Cardiac muscle cell (in vitro differentiated cells and primary cell): Measurements from ENCODE around the gene FHL1. TPM values are rescaled to one million over a fixed set of nuclear protein-coding genes. Genes with fewer than 3 reads are reported as not detected.
"Not testable (repeated sequence)": the region's sequence is repeated elsewhere in the genome, so short reads cannot be mapped to it uniquely, and the experiment has no call there.

Experiments used
- DNase-seq, 2 donors: peaks; one replicate each; pipeline versions ENCODE4 v3.0.0 to v3.0.0-alpha.2; 2010 to 2017; ENCODE audit warnings: low read depth in 1 of 2, low spot score in 1 of 2
- H3K27ac ChIP-seq: fragments of 200-600 bp; sonication (generic); 2 replicates; pipeline ENCODE4 v1.5.1; 2016
- H3K27me3 ChIP-seq: fragments of 200-600 bp; sonication (generic); 2 replicates; pipeline ENCODE4 v1.6.0; 2016; ENCODE audit warnings: control low read depth
- H3K36me3 ChIP-seq: fragments of 200-600 bp; sonication (generic); 2 replicates; pipeline ENCODE4 v1.5.1; 2016; ENCODE audit warnings: control low read depth
- H3K4me1 ChIP-seq: fragments of 200-600 bp; sonication (generic); 2 replicates; pipeline ENCODE4 v1.8.1; 2017; ENCODE audit warnings: low read depth, mild to moderate bottlenecking, mixed run types
- H3K4me3 ChIP-seq: fragments of 200-600 bp; sonication (generic); 2 replicates; pipeline ENCODE4 v1.5.1; 2016; ENCODE audit warnings: mild to moderate bottlenecking
- H3K9me3 ChIP-seq: fragments of 200-600 bp; sonication (generic); 2 replicates; pipeline ENCODE4 v1.5.1; 2017; ENCODE audit warnings: low read depth, mild to moderate bottlenecking, control low read depth
- CTCF ChIP-seq: IDR thresholded peaks from 2 replicates; pipeline ENCODE4 v1.5.1; 2012; ENCODE audit warnings: low read depth, mild to moderate bottlenecking, low read length
- polyA plus RNA-seq: library from polyadenylated mRNA; unstranded; fragments of >200 nt; fragmentation: Nextera tagmentation; extraction: Ambion mirVana; gene quantifications from 2 replicates; pipeline ENCODE4 v1.2.1, GENCODE V29; 2016
- total RNA-seq: library from RNA; depleted of rRNA; stranded (reverse); fragments of >200 nt; gene quantifications from 2 replicates; pipeline ENCODE4 v1.2.3, GENCODE V29; 2016

Gene FHL1
- total and polyA plus RNA-seq, 2 experiments from 2014 or later = 23.5 to 38.9 TPM

DNA sequence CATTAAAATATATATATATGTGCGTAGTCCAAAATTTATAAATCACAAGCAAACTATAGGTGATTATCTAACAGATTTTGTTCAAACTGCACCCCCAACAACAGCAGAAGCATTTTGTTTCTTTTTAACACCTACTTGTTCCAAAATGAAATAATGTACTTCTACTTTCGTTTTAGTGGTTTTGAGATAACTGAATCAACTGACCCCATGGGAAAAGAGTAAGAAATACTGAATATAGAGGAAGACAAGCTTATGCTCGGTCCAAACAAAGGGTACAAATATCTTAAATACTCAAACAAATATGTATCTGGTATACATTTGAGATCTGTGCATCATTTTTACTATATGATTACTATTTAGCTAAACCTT is 81.5 kb downstream of the FHL1 start:
- no peak for DNase-seq
- Histone ChIP-seq H3K4me1 (no peaks in the 10 kb centered on the region), H3K36me3 (no peaks in the 10 kb centered on the region), H3K9me3 (no peaks in the 10 kb centered on the region), H3K4me3 (no peak overlapping the region), H3K27me3 (no peaks in the 10 kb centered on the region), H3K27ac (no peak overlapping the region)
- no peak for TF ChIP-seq CTCF

DNA sequence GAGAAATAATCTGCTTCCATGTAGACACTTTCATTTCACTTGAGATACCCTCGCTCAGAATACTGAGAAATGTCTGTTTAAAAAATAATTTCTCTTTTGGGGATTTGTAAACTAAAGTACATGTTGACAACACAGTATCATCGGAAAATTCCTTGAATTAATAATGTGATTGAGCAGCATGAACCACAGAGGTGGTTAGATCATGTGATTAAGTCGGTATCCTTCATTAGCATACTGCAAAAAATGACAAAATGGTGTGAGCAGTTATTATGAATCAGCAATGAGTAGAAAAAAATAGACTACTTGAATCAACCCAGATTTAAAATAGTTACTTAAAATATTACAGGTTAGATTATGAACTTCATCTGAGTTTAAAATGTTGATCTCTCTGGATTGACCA is 89.7 kb downstream of the FHL1 start:
- no peak overlapping the region for H3K27ac ChIP-seq
- peaks cover 5% of the 10 kb centered on the region for H3K36me3 ChIP-seq
- H3K4me1 ChIP-seq = no peaks in the 10 kb centered on the region
- no peak for TF ChIP-seq CTCF
- no peaks in the 10 kb centered on the region for H3K27me3 ChIP-seq
- DNase-seq = no peak
- peaks cover 3% of the 10 kb centered on the region for H3K9me3 ChIP-seq
- no peak overlapping the region for H3K4me3 ChIP-seq

DNA sequence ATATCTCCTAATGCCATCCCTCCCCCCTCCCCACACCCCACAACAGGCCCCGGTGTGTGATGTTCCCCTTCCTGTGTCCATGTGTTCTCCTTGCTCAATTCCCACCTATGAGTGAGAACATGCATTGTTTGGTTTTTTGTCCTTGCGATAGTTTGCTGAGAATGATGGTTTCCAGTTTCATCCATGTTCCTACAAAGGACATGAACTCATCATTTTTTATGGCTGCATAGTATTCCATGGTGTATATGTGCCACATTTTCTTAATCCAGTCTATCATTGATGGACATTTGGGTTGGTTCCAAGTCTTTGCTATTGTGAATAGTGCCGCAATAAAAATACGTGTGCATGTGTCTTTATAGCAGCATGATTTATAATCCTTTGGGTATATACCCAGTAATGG is 90.5 kb downstream of the FHL1 start:
- H3K27me3 ChIP-seq, H3K36me3 ChIP-seq, DNase-seq, H3K27ac ChIP-seq, H3K9me3 ChIP-seq, H3K4me1 ChIP-seq, H3K4me3 ChIP-seq: not testable (repeated sequence)

GRCh38 chrX:136246201-136246600 is 98.9 kb downstream of the FHL1 start:
- H3K4me3 ChIP-seq = no peak overlapping the region
- H3K27me3 ChIP-seq = no peaks in the 10 kb centered on the region
- H3K36me3 ChIP-seq = no peaks in the 10 kb centered on the region
- DNase-seq = no peak
- no peaks in the 10 kb centered on the region for H3K9me3 ChIP-seq
- TF ChIP-seq CTCF = no peak
- H3K4me1 ChIP-seq = no peaks in the 10 kb centered on the region
- no peak overlapping the region for H3K27ac ChIP-seq

DNA sequence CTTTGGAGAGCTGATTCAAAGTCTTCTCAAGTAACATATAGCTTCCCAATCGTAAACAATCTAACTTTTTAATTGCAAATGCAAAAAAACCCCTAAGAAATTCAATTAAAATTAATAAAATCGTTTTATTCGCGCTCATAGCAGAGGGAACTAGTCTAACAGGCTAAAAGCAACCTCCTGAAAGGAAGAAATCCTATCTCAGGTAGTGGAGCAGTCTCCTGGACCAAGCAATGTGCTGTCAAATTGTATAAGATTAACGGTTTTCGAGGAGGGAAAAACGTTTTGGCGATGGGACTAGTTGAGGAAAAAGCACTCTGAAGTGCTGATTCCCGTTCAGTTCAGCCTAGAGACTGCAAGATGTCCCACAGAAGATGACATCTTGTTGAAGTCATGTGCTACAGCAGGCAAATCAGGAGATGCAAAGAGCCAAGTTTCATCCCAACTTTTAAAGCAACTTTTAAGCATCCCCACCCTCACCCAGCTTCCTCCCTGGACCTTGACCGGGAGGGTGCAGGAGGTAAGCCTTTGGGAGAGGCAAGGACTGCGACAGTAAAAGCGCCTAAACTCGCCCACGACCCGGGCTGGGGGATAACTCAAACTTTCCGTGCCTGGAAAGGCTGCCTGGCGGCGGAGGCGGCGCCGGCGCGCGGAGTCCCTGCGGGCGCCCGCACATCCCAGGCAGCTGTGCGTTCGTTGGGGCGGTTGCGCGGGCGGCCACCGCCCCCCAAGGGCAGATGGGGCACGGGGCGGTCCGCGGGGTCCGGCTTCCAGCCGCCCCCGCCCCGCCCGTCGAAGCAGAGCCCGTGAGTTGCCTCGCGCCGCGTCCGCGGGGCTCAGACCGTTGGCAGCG is 103.1 kb downstream of the FHL1 start:
- no peak overlapping the region for H3K27ac ChIP-seq
- no peaks in the 10 kb centered on the region for H3K9me3 ChIP-seq
- no peaks in the 10 kb centered on the region for H3K36me3 ChIP-seq
- no peaks in the 10 kb centered on the region for H3K27me3 ChIP-seq
- peak overlapping the region; percentile 53 for H3K4me3 ChIP-seq
- TF ChIP-seq CTCF = no peak
- peak; percentile 18 to 24 for DNase-seq
- no peaks in the 10 kb centered on the region for H3K4me1 ChIP-seq
